ENCODE data around the gene GEMIN4.

GRCh38 chr17:753418-753817, 1.4 kb upstream of the GEMIN4 start:
- TF ChIP-seq CTCF (optimal IDR thresholded peaks at IDR 0.05 in 1 of 3, IDR thresholded peaks at IDR 0.05 in 1 of 3, conservative IDR thresholded peaks at IDR 0.05 in 1 of 3; ENCODE audit: extremely low read depth in 1 of 3, insufficient read depth in 2 of 3, low read length in 3 of 3) (no peak), EZH2 (IDR thresholded peaks at IDR 0.05; ENCODE audit: low read length) (no peak)

Measured in keratinocyte (primary cell).